GM21390 (cell line): Measurements from ENCODE around the gene MUS81.
A peak's percentile ranks its signal among the peaks of the same experiment; 100 is the strongest.
"Not testable (repeated sequence)": the region's sequence is repeated elsewhere in the genome, so short reads cannot be mapped to it uniquely, and the experiment has no call there.

Source experiments
- ATAC-seq: cut with Tn5 transposase; IDR thresholded peaks from one replicate; pipeline ENCODE4 v1.9.1; 2021; ENCODE audit not compliant: unreplicated experiment

Gene MUS81, protein sequence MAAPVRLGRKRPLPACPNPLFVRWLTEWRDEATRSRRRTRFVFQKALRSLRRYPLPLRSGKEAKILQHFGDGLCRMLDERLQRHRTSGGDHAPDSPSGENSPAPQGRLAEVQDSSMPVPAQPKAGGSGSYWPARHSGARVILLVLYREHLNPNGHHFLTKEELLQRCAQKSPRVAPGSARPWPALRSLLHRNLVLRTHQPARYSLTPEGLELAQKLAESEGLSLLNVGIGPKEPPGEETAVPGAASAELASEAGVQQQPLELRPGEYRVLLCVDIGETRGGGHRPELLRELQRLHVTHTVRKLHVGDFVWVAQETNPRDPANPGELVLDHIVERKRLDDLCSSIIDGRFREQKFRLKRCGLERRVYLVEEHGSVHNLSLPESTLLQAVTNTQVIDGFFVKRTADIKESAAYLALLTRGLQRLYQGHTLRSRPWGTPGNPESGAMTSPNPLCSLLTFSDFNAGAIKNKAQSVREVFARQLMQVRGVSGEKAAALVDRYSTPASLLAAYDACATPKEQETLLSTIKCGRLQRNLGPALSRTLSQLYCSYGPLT

DNA sequence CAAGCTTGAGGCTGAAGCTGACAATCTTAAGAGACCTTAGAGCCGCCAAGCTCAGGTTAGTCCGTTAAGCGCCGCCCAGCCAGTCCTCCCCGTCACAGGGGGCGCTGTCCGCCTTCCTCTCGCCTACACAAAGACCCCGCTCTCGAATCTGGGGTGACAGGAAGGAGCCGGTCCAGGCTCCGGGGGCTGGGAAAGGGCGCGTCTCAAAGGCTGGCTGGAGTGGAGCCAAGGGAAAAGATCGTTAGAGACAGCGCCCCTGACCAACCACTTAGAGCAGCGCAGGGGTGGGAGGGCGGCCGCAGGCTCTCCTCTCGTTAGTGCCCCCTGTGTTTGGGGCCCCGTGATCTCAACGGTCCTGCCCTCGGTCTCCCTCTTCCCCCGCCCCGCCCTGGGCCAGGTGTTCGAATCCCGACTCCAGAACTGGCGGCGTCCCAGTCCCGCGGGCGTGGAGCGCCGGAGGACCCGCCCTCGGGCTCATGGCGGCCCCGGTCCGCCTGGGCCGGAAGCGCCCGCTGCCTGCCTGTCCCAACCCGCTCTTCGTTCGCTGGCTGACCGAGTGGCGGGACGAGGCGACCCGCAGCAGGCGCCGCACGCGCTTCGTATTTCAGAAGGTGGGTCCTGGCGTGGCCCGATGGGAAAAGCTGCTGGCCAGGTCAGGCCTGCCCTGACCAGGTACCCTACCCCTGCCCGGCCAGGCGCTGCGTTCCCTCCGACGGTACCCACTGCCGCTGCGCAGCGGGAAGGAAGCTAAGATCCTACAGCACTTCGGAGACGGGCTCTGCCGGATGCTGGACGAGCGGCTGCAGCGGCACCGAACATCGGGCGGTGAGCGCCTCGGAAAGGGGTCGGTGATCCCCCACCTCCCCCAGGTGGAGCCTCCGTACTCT, at the start of gene MUS81:
Gene MUS81 (plus strand): TSS at position 156 of the 887 bp plus-strand sequence. CDS start 321 bp downstream, at position 477.
- peak; percentile 33 for ATAC-seq

DNA sequence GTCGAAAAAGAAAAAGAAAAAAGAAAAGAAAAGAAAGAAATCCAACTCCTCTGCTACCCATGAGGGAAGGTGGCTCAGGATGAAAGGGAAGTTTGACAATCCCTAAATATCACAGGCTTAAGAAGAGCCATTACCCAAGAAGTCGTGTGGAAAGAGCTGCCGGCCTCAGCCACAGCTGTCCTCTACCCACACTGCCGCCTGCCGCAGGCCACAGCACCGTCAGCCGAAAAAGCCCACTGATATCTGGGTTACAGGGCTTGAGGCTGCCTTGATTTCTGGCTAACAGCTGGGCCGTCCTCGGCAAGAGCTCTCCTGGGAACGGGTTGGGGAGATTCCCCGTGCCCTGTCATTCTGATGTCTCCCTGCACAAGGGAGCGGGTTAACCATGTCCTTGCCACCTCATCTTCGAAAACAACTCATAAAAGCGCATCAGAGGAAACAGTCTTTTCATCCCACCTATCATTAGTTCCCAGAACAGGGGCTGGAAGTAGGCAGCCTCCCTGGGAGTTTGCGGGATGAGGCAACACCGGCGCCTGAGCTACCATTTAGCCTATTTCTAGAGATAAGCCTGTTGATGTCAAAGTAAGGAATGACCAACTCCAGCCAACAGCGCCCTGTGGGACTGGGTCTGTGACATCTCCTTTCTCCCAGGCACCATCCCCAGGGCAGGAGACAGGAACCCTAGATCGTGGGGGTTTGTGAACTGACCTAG, 48.3 kb upstream of the MUS81 start:
- no peak for ATAC-seq

DNA sequence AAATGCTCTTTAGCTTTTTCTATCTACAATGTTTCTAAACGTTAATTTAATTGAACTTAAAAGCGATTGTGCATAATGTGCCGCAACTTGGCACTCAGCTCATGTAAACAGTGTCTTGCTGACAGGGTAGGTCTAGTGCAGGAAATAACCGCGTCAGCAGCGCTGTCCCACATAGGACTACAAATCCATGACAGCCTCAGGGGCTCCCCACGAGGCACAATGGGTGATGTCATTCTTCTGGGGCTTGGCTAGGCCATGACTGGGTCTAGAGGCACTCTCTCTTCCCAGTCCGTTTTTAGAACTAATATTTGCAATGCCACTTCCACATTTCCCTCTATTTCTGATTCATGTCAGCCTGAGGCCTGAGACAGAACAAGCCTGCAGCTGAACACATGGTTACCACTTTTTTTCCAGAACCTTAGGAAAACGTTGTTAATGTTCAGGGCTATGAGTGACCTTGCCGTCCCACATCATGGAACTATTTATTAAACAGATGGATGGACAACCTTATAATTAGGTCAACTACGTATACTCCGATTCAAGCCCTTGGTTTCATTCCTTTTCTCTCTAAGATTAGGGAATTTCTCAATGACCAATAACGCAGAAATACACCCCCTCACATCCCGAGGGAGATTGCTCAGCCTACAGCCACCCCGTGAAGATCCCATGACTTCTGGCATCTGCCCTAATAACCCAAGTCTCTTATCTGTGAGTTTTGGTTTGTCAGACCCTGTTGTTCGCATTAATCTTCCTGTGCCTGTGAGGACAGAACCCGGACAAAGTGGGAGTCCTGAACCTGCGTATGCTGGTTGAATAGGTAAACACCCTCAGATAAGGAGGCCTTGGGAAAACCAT, 45.9 kb upstream of the MUS81 start:
- ATAC-seq = no peak

DNA sequence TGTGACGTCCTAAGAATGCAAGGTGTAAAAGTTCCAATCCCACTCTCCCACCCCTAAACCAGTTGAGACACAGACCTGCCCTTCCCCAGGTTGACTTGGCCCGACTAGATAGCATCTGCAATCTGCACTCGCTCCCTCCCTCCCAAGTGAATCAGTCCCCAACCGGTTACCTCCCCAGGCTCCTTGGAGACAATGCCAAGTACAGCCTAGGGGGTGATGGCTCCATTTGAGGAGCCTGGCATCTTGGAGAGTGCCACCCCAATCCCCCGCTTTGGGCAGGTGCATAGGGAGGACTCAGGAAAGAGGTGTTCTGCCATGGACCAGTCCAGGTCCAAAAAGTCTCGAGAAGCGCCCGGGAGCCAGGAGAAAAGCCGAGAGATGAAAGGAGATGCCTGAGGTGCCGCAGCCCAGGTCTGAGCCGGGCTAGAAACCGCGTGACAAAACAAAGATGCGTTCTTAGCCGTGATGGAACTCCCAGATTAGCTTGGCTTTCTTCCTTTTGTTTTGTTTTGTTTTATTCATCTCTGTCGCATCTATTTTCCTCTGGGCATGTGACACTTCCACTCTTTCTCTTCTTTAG, 45.2 kb upstream of the MUS81 start:
- ATAC-seq = no peak

DNA sequence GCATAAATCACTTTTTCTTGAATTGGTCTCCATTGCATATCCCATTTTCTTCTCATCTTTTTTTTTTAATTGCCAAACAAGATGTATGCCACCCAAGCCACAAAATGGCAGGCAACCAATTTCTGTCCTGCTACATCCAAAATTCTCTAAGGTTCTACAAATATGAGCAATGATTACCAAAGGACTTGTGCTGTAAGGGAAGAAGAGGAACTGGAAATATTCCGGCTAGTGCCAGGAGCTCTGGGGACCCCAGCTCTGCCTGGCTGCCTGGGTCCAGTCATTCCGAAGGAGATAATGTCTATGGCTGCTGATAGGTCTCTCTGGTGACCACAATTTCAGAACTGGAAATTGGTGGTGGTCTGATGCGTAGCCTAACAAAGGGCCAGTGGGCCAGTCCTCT, 43.5 kb upstream of the MUS81 start:
- no peak for ATAC-seq

DNA sequence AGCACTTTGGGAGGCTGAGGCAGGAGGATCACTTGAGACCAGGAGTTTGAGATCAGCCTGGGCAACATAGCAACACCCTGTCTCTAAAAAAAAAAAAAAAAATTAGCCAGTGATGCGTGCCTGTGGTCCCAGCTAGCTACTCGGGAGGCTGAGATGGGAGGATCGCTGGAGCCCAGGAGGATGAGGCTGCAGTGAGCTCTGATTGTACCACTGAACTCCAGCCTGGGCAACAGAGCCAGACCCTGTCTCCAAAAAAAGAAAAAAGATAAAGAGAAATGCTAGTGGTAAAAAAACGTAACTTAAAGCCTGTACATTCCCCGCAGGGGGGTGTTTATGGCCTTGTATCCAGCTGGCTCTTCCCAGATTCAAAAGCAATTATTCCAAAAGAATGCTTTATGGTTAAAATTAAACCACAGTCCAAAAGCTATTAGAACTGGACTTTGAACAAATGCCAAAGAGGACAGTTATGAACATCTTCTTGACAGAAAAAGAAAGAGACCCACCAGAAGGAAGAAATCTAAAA, 42.9 kb upstream of the MUS81 start:
- no peak for ATAC-seq

DNA sequence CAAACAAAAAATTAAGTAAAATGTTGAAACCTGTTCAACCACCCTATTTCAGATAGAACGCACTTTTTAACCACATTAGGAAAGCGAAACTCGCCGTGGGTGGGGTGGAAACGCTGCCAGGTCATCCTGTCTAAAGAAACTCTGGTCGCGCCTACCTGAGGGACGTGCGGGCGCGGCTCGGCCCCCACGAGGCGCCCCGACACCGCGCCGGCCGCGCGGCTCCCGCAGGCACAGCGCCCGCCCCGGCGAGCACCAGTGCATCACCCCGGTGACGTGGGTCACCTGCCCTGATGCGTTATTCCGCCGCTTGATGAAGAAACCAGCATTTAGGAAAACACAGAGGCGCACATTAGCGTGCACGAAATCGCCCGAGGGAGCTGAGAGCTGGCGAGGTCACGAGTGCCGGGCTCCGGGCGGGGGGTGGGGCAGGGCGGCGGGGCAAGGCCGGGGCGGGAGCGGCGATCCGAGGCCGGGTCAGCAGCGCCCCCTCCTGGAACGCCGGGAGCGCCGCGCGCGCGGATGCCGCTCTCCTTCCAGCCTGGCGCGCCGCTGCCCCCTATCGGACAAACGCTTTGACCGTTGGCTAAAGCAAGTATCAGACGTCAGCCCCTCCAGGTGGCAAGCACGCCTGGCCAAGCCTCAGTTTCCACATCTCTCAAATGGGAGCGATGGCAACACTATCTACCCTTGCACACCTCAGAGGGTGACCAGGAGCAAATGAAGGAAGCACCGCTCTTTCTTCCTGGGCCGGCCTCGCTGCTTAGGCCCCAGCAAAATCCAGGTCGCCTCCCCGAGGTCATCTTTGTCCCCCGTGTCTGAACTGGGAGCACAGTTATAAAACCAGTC, 42.2 kb upstream of the MUS81 start:
- peak; percentile 76 for ATAC-seq

DNA sequence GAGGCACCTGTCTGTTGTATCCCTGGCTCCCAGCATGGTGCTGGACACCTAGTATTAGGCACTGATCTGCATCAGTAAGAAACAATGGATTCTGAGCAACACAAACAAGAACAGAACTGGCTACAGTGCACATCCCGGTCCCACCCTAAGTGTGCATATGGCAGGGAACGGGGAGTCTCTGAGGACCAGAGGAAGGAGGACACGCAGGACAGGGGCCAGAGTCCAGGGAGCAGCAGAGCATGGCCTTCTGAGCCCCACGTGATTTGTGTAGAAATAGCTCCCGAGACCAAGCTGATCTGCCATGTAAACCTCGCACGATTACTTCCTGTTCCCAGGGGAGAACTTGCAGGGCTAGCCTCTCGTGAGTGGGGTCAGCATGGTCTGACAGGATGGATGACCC, 39.1 kb upstream of the MUS81 start:
- ATAC-seq = no peak

DNA sequence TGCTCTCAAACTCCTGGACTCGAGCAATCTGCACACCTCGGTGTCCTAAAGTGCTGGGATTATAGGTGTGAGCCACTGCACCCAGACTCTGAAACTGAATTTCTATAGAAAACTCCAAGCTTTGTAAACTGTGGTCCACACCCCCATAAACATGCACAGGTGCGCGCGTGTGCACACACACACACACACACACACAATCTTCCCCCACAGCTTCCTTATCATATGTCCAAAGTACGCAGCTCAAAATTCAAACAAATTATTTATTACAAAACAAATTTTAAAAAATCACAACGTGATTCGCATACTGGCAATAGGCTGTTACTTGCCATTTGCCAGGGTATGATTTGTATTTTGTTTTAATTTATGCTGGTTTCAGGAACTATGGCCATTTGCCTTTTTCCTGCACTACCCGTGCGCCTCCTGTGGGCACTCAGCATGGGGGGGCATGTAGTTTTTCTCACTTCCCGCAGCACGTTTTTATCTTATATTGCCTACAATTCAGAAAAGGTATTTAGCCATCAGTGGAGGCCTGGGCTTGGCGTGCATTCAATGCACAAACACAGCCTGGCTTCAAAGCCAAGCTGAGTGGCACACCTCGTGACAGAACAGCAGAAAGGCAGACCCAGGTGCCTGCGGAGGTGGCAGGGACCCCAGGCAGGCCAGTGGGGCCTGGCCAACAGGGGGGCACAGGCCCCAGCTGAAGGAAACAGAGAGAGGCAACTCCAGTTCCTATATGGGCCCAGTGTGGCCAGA, 37.3 kb upstream of the MUS81 start:
- ATAC-seq = no peak

DNA sequence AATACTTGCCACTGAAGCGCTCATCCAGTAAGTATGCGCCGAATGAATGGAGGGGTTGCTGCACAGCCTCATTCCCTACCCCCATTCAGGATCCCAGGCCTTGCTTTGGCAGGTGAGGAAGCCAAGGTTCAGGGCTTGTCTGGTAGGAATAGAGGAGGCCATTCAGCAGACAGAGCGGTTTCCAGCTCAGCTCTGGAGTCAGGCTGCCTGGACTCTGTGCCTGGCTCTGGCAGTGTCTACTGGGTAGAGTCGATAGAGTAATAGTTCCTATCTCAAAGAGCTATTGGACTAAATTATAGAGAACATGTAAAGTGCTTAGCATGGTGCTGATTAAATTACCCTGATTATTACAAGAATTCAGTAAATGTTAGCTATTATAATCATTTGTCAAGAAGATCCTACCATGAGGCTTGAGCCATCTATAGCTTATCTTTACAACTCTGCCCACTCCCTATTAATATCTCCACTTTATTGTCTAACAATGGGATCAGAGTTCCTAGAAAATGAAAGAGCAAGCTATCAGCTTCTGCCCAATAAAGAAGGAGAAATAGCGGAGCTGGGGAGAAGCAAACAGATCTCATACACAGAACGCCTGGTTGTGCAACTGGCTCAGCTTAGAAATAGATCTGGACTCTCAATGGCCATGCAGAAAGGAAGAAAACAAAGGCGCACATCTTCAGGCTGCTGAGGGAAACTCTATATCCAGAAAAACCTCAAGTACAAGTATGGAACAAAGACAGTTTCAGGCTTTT, 33.1 kb upstream of the MUS81 start:
- no peak for ATAC-seq

DNA sequence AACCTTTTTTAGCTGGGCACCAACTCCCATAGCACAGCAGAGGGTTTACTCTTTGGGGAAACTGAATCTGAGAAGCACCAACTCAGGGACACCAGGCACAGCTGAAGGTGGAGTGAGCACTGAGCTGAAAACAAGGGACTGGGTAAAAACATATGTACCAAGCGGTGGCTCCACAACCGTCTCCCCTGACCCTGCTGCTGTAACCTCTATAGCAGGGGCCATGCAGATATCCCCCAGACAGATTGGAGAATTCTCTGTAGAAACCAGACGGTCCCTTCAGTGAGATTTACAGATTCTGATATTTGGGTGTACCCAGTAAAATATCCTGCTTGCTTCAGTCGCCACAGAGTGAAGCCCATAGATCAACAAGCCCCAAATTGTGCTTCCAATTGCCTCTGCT, 30.8 kb upstream of the MUS81 start:
- no peak for ATAC-seq

DNA sequence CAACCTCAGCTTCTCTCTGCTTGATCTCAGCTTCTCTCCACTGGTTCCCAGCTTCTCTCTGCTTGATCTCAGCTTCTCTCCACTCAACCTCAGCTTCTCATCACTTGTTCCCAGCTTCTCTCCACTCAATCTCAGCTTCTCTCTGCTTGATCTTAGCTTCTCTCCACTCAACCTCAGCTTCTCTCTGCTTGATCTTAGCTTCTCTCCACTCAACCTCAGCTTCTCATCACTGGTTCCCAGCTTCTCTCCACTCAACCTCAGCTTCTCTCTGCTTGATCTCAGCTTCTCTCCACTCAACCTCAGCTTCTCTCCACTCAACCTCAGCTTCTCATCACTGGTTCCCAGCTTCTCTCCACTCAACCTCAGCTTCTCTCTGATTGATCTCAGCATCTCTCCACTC, 28.0 kb upstream of the MUS81 start:
- ATAC-seq = not testable (repeated sequence)

DNA sequence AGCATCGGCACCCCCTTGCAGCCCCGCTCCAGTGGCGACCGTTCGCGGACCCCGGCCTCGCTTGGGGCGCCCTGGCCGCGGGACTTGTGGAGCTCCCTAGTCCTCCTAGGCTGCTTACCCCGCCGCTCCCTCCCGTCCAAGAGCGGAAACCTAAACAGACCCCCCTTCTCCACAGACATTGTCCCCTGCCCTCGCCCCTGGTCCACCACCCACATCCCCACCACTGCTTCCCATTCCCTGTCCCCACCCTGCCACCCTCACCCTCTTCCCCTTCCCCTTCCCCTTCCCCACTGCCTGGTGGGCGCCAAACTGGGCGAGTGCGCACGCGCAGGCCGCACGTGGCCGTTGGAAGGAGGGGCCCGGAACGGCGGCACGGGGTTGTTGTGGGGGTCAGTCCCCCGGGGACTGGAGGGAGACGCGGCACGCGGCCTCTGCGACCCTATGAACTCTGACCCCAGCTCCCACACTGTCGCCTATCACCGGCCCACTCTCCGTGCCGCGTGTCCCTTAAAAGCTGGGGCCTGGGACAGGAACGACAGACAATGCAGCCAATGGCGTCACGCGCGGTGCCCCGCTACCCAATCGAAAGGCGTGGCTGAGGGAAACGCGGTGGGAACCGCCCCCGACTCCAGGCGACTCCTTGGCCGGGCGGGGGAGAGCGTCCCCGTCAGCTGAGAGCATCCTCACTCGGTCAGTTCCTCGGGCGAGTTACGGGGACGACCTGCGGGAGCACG, 26.8 kb upstream of the MUS81 start, which contains the start of gene SNX32:
Gene SNX32 (plus strand): TSS at position 667 of the 734 bp plus-strand sequence. CDS start 103 bp downstream, outside the sequence.
- peak; percentile 92 for ATAC-seq

DNA sequence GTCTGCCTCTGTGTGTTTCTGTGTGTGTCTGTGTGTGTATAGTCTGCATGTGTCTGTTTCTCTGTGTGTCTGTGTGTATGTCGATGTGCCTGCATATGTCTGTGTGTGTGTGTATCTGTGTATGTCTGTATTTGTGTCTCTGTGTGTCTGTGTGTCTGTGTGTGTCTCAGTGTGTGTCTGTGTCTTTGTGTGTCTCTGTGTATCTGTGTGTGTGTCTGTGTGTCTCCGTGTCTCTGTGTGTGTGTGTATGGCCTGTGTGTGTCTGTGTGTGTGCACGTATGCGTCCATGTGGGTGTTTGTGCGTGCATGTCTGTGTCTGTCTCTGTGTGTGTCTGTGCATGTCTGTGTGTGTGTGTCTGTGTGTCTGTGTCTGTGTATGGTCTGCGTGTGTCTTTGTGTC, 26.0 kb upstream of the MUS81 start:
- ATAC-seq = no peak

DNA sequence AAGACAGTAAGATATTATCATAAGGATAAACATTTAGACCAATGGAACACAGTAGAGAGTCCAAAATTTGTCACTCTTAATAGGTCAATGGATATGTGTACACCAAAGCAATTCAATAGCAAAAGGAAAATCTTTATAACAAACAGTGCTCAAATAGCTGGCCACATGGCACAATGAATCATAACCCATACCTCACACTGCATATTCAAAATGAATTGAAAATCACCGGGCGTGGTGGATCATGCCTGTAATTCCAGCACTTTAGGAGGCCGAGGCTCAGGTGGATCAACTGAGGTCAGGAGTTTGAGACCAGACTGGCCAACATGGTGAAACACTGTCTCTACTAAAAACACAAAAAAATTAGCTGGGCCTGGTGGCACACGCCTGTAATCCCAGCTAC, 18.1 kb upstream of the MUS81 start:
- ATAC-seq = no peak

DNA sequence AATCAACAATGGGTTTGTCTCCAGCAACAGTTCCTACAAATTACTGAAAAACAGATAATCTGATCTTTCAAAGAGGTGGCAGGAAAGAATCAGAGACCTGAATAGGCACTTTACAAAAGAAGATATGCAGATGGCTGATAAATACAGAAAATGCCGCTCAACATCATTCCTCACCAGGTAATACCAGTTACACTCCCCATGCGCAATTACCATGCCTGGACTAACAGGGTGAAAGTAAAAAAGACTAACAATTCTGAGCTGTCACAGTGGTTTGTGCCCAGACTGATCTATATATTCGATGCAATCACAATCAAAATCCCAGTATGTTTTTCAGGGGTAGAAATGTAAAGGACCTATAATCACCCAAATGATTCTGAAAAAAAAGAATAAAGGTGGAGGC, 16.4 kb upstream of the MUS81 start:
- no peak for ATAC-seq
